H9 (cell line): ENCODE measurements around the gene SYT17. TPM values are rescaled to one million over a fixed set of nuclear protein-coding genes. Genes with fewer than 3 reads are reported as not detected.

Experiments used
- DNase-seq: peaks from one replicate; pipeline ENCODE4 v3.0.0-alpha.2; 2017
- H2AFZ ChIP-seq: one replicate; pipeline ENCODE4 v1.6.1; 2013; ENCODE audit warnings: mild to moderate bottlenecking, low read length, control low read depth, moderate library complexity
- H2AK5ac ChIP-seq: 2 replicates; pipeline ENCODE4 v1.6.1; 2013; ENCODE audit warnings: low read length, control low read depth, mixed read lengths; ENCODE audit not compliant: insufficient read length
- H2BK120ac ChIP-seq: one replicate; pipeline ENCODE4 v1.6.1; 2013; ENCODE audit warnings: low read depth, mild to moderate bottlenecking, low read length, control low read depth, inconsistent platforms; ENCODE audit not compliant: poor library complexity, severe bottlenecking
- H2BK12ac ChIP-seq: 2 replicates; pipeline ENCODE4 v1.6.1; 2013; ENCODE audit warnings: low read length, control low read depth, mixed read lengths, low read depth; ENCODE audit not compliant: insufficient read length
- H2BK15ac ChIP-seq: 2 replicates; pipeline ENCODE4 v1.6.1; 2013; ENCODE audit warnings: low read depth, low read length, control low read depth
- H2BK20ac ChIP-seq: one replicate; pipeline ENCODE4 v1.6.1; 2013; ENCODE audit warnings: low read depth, mild to moderate bottlenecking, low read length, control low read depth, inconsistent platforms; ENCODE audit not compliant: poor library complexity, severe bottlenecking
- H2BK5ac ChIP-seq: 2 replicates; pipeline ENCODE4 v1.6.1; 2013; ENCODE audit warnings: low read length, control low read depth, mixed read lengths; ENCODE audit not compliant: insufficient read length
- H3K14ac ChIP-seq: 2 replicates; pipeline ENCODE4 v1.6.1; 2013; ENCODE audit warnings: low read length, control low read depth; ENCODE audit not compliant: insufficient read depth
- H3K18ac ChIP-seq: 2 replicates; pipeline ENCODE4 v1.6.1; 2013; ENCODE audit warnings: low read depth, mild to moderate bottlenecking, mixed read lengths, low read length, control low read depth; ENCODE audit not compliant: insufficient read length
- H3K23ac ChIP-seq: 2 replicates; pipeline ENCODE4 v1.6.1; 2013; ENCODE audit warnings: low read length, control low read depth, mixed read lengths, low read depth; ENCODE audit not compliant: insufficient read length
- H3K23me2 ChIP-seq: 2 replicates; pipeline ENCODE4 v1.6.1; 2013; ENCODE audit warnings: low read depth, mild to moderate bottlenecking, mixed read lengths, low read length, control low read depth; ENCODE audit not compliant: insufficient read length, poor library complexity, severe bottlenecking
- H3K27ac ChIP-seq: 2 replicates; pipeline ENCODE4 v1.5.1; 2013; ENCODE audit warnings: low read length, control low read depth, mixed read lengths, low read depth; ENCODE audit not compliant: insufficient read length
- H3K27me3 ChIP-seq: 2 replicates; pipeline ENCODE4 v1.6.1; 2013; ENCODE audit warnings: low read length, control low read depth, inconsistent platforms; ENCODE audit not compliant: insufficient read depth
- H3K4ac ChIP-seq: 2 replicates; pipeline ENCODE4 v1.6.1; 2013; ENCODE audit warnings: low read depth, mild to moderate bottlenecking, control low read depth, inconsistent platforms, low read length, moderate library complexity
- H3K4me1 ChIP-seq: 2 replicates; pipeline ENCODE4 v1.6.1; 2013; ENCODE audit warnings: low read length, control low read depth, inconsistent platforms; ENCODE audit not compliant: insufficient read depth
- H3K4me2 ChIP-seq: 2 replicates; pipeline ENCODE4 v1.6.1; 2013; ENCODE audit warnings: low read length, control low read depth, mixed read lengths; ENCODE audit not compliant: insufficient read length, insufficient read depth
- H3K56ac ChIP-seq: 2 replicates; pipeline ENCODE4 v1.6.1; 2013; ENCODE audit warnings: low read depth, mild to moderate bottlenecking, mixed read lengths, low read length, control low read depth; ENCODE audit not compliant: insufficient read length
- H3K79me1 ChIP-seq: 2 replicates; pipeline ENCODE4 v1.6.1; 2013; ENCODE audit warnings: low read depth, mild to moderate bottlenecking, moderate library complexity, low read length, control low read depth, inconsistent platforms; ENCODE audit not compliant: insufficient read depth, poor library complexity, severe bottlenecking
- H3K79me2 ChIP-seq: 2 replicates; pipeline ENCODE4 v1.6.1; 2013; ENCODE audit warnings: low read length, control low read depth, inconsistent platforms; ENCODE audit not compliant: insufficient read depth
- H3K9ac ChIP-seq: 2 replicates; pipeline ENCODE4 v1.6.1; 2013; ENCODE audit warnings: low read length, control low read depth, mixed read lengths; ENCODE audit not compliant: insufficient read length; ENCODE audit errors: extremely low read depth
- H3K9me3 ChIP-seq: one replicate; pipeline ENCODE4 v1.6.1; 2013; ENCODE audit warnings: low read depth, low read length, inconsistent platforms; ENCODE audit not compliant: control insufficient read depth
- H3T11ph ChIP-seq: one replicate; pipeline ENCODE4 v1.6.1; 2013; ENCODE audit warnings: mild to moderate bottlenecking, low read length, control low read depth, inconsistent platforms
- H4K20me1 ChIP-seq: one replicate; pipeline ENCODE4 v1.6.1; 2013; ENCODE audit not compliant: control insufficient read depth, insufficient read length, insufficient read depth
- H4K5ac ChIP-seq: 2 replicates; pipeline ENCODE4 v1.6.1; 2013; ENCODE audit warnings: low read depth, mild to moderate bottlenecking, mixed read lengths, low read length, control low read depth; ENCODE audit not compliant: insufficient read length
- H4K8ac ChIP-seq: replicated peaks from 2 replicates; pipeline ENCODE4 v1.6.1; 2013; ENCODE audit warnings: low read length, control low read depth, mixed read lengths, low read depth; ENCODE audit not compliant: insufficient read length
- H4K91ac ChIP-seq: 2 replicates; pipeline ENCODE4 v1.6.1; 2013; ENCODE audit warnings: low read depth, mild to moderate bottlenecking, moderate library complexity, mixed read lengths, low read length, control low read depth; ENCODE audit not compliant: insufficient read length
- H3K27ac Mint-ChIP-seq, 3 experiments: 2 replicates in 2 of 3; 3 replicates in 1 of 3; pipeline ENCODE4 v1.8.0; 2020 to 2021; ENCODE audit warnings: mixed read lengths in 3 of 3, mild to moderate bottlenecking in 1 of 3, moderate library complexity in 1 of 3
- H3K27me3 Mint-ChIP-seq: 2 replicates; pipeline ENCODE4 v1.8.0; 2021; ENCODE audit warnings: low read depth, mild to moderate bottlenecking, moderate library complexity, mixed read lengths
- H3K36me3 Mint-ChIP-seq, 3 experiments: 2 replicates in 2 of 3; 3 replicates in 1 of 3; pipeline ENCODE4 v1.8.0; 2020 to 2021; ENCODE audit warnings: low read depth in 3 of 3, mixed read lengths in 3 of 3; ENCODE audit not compliant: insufficient read depth in 1 of 3
- H3K4me1 Mint-ChIP-seq, 2 experiments: 2 replicates each; pipeline ENCODE4 v1.8.0; 2020; ENCODE audit warnings: mixed read lengths in 2 of 2
- H3K4me3 Mint-ChIP-seq, 2 experiments: 2 replicates in 1 of 2; 3 replicates in 1 of 2; pipeline ENCODE4 v1.8.0; 2020 to 2021; ENCODE audit warnings: mild to moderate bottlenecking in 2 of 2, mixed read lengths in 2 of 2, moderate library complexity in 1 of 2
- H3K9me3 Mint-ChIP-seq, 2 experiments: 2 replicates in 1 of 2; 3 replicates in 1 of 2; pipeline ENCODE4 v1.8.0; 2020; ENCODE audit warnings: mild to moderate bottlenecking in 2 of 2, mixed read lengths in 2 of 2, moderate library complexity in 1 of 2
- WGBS: extraction: QIAGEN DNeasy Blood & Tissue Kit; methylation state at CpG from one replicate; pipeline ENCODE4 v1.1.7; 2013; ENCODE audit warnings: missing lambda C conversion rate, low lambda C conversion rate, mixed read lengths; ENCODE audit not compliant: insufficient read length; ENCODE audit errors: extremely low coverage; 5-methylcytosine and 5-hydroxymethylcytosine counted together
- total RNA-seq: library from RNA; stranded (reverse); gene quantifications from 2 replicates; pipeline ENCODE4 v1.2.1, GENCODE V29; 2021
- TF ChIP-seq, protein P1 (sequence below): fragments of 200-600 bp; sonication (generic); conservative IDR thresholded peaks from 3 replicates; pipeline ENCODE4 v1.8.0; 2021; ENCODE audit warnings: antibody characterized with exemption, mild to moderate bottlenecking

Gene SYT17
- total RNA-seq, 1 experiment from 2014 or later = 3.0 TPM

DNA sequence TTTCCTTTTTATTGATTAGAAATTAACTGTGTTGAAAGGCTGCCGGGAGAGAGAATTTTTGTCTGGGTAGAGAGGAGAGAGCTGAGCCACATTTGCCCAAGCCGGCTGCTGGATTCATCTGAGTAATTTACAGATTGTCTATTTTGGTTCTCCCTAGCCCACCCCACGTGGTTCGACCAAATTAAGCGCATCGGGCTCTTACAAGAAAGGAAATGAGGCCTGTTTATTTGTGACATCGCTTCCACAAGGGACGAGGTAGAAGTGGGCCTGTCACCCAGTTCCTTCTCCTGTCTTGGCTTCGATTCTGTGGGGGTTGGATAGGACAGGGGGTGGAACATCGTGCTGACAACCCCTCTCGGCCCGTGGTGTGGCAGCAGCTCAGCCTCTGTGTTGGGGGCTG is 42.9 kb downstream of the SYT17 start:
- no peaks in the 10 kb centered on the region for H3K79me2 ChIP-seq
- TF ChIP-seq, protein P1, sequence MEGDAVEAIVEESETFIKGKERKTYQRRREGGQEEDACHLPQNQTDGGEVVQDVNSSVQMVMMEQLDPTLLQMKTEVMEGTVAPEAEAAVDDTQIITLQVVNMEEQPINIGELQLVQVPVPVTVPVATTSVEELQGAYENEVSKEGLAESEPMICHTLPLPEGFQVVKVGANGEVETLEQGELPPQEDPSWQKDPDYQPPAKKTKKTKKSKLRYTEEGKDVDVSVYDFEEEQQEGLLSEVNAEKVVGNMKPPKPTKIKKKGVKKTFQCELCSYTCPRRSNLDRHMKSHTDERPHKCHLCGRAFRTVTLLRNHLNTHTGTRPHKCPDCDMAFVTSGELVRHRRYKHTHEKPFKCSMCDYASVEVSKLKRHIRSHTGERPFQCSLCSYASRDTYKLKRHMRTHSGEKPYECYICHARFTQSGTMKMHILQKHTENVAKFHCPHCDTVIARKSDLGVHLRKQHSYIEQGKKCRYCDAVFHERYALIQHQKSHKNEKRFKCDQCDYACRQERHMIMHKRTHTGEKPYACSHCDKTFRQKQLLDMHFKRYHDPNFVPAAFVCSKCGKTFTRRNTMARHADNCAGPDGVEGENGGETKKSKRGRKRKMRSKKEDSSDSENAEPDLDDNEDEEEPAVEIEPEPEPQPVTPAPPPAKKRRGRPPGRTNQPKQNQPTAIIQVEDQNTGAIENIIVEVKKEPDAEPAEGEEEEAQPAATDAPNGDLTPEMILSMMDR = no peak
- no peaks in the 10 kb centered on the region for H3K9me3 ChIP-seq
- Mint-ChIP-seq H3K36me3 (peaks cover 0 to 6% (median 3%) of the 10 kb centered on the region in 3 experiments; a peak in 2 of 7 replicates), H3K4me1 (peaks cover 15 to 23% of the 10 kb centered on the region in 2 experiments), H3K4me3 (no peak overlapping the region), H3K9me3 (peaks cover 4 to 8% of the 10 kb centered on the region in 2 experiments; a peak in 4 of 5 replicates), H3K27me3 (no peaks in the 10 kb centered on the region), H3K27ac (peak overlapping the region in 2 of 3 experiments; percentile 24 to 68; a peak in 3 of 7 replicates)
- H3K4ac ChIP-seq = no peak overlapping the region
- H3K4me2 ChIP-seq = no peak overlapping the region
- no peaks in the 10 kb centered on the region; the same call in 1 of the 2 replicates for H3K4me1 ChIP-seq
- H2BK12ac ChIP-seq = no peak overlapping the region
- no peaks in the 10 kb centered on the region for H3K79me1 ChIP-seq
- no peak for DNase-seq
- H2AK5ac ChIP-seq = no peak overlapping the region
- no peak overlapping the region for H4K91ac ChIP-seq
- H3T11ph ChIP-seq = no peak overlapping the region
- no peak overlapping the region for H2BK120ac ChIP-seq
- H4K20me1 ChIP-seq = no peaks in the 10 kb centered on the region
- no peak overlapping the region for H3K56ac ChIP-seq
- H3K9ac ChIP-seq = no peak overlapping the region
- no peak overlapping the region for H3K18ac ChIP-seq
- no peak overlapping the region for H3K14ac ChIP-seq
- H2BK20ac ChIP-seq = no peak overlapping the region
- H2BK5ac ChIP-seq = no peak overlapping the region
- no peaks in the 10 kb centered on the region for H3K27me3 ChIP-seq
- no peak overlapping the region for H2AFZ ChIP-seq
- no peak overlapping the region for H3K27ac ChIP-seq
- no peak overlapping the region for H4K8ac ChIP-seq
- no CpG with 5 or more reads among the region's 12 CpGs for WGBS
- no peaks in the 10 kb centered on the region for H3K23me2 ChIP-seq
- no peak overlapping the region for H2BK15ac ChIP-seq
- H3K23ac ChIP-seq = no peak overlapping the region
- no peak overlapping the region for H4K5ac ChIP-seq
